ENCODE results near the gene EEF1E1.
A peak's percentile ranks its signal among the peaks of the same experiment; 100 is the strongest.

EEF1E1 gene

DNA sequence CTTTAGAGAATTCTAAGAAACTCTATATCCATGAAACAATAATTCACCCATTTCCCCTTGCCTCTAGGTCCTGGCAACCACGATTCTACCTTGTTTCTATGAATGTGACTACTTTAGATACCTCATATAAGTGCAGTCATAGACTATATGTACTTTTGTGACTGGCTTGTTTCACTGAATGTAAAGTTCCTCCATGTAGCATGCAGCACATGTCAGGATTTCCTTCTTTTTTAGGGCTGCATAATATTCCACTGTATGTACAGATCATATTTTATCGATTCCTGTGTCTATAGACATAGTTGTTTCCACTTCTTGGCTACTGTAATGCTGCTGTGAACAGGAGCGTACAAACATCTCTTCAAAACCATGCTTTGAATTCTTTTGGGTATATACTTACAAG lies 11.7 kb downstream of the EEF1E1 start:
- FAIRE-seq = no peak
- DNase-seq (ENCODE audit: extremely low spot score, insufficient read length, low read depth) = no peak

- DNase-seq (ENCODE audit: extremely low spot score, insufficient read length, low read depth) = no peak
- FAIRE-seq = no peak
Observed at GRCh38 chr6:8088886-8089285, 13.5 kb downstream of the EEF1E1 start.

GRCh38 chr6:8087870-8088754 lies 14.2 kb downstream of the EEF1E1 start:
- no peak for FAIRE-seq
- no peak for DNase-seq (ENCODE audit: extremely low spot score, insufficient read length, low read depth)

DNA sequence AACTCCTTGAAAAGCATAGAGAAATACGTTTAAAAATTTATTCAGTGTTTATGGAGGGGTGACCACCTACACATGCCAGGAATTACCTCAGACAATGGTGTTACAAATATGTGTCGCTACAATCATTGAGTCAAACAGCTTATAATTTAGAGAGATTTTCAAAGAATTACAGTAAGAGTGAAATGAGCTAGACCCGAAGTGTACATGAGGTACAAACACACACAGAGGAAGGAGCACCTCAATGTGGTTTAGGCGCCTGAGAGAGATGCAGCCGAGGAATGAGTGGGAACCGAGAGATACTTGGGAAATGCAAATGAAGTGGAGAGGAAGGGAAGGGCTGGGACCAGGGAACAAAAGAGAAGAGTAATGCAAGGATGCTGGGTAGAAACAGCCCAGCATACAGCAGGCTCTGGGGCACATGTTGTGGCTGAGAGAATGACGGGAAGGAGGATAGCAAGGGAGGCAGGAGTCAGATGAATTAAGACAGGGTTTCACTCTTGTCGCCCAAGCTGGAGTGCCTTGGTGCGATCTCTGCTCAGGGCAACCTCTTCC lies 15.5 kb downstream of the EEF1E1 start:
- FAIRE-seq (no peak), DNase-seq (ENCODE audit: extremely low spot score, insufficient read length, low read depth) (no peak)

- DNase-seq (ENCODE audit: extremely low spot score, insufficient read length, low read depth) = no peak
- no peak for FAIRE-seq
Observed at GRCh38 chr6:8085053-8085511, 17.3 kb downstream of the EEF1E1 start.

DNA sequence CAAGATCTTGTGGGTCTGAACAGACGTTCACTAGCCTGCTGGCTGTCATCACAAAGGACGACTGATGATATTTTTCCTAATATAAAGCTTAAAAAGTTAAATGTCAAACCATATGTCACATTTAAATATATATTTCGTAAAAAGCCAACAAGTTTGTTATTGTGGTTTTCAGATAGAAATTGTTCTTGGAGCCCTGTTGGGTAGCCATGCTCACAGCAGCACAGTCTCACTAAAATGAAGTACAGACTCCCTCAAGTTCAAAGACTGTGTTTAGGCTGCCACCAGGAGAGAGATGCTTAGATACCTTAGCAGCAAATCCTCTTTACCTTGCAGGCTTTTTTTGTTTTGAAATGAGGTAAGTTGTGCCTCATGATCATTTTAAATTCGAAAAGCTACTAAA lies 17.8 kb downstream of the EEF1E1 start:
- DNase-seq (ENCODE audit: extremely low spot score, insufficient read length, low read depth) (no peak), FAIRE-seq (no peak)

- no peak for FAIRE-seq
- no peak for DNase-seq (ENCODE audit: extremely low spot score, insufficient read length, low read depth)
Observed at GRCh38 chr6:8082954-8083858, 19.1 kb downstream of the EEF1E1 start.

GRCh38 chr6:8082572-8082953 lies 19.8 kb downstream of the EEF1E1 start:
- no peak for DNase-seq (ENCODE audit: extremely low spot score, insufficient read length, low read depth)
- FAIRE-seq = no peak

GRCh38 chr6:8080362-8081151 lies 21.8 kb downstream of the EEF1E1 start:
- FAIRE-seq (no peak), DNase-seq (ENCODE audit: extremely low spot score, insufficient read length, low read depth) (no peak)

DNA sequence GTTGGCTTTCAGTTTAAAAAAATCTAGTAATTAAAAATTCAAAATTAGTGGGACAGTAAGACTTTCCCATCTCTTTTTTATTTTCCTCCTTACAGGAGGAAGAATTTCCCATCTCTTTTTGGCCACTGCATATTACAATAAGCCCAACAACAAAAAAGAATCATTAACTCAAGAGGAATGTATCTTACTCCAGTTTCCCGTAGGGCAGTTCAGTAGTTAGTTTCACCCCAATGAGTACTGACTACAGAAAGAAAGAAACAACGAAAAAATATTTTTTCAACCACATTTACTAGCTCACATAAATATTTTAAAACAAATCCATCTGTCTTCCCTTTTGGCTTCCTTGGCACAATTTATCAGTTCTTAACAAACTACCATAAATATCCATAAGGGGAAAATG lies 23.2 kb downstream of the EEF1E1 start:
- FAIRE-seq (no peak), DNase-seq (ENCODE audit: extremely low spot score, insufficient read length, low read depth) (no peak)

- FAIRE-seq = peak; percentile 15
- DNase-seq (ENCODE audit: extremely low spot score, insufficient read length, low read depth) = no peak
Observed at GRCh38 chr6:8077991-8078390, 24.4 kb downstream of the EEF1E1 start.

DNA sequence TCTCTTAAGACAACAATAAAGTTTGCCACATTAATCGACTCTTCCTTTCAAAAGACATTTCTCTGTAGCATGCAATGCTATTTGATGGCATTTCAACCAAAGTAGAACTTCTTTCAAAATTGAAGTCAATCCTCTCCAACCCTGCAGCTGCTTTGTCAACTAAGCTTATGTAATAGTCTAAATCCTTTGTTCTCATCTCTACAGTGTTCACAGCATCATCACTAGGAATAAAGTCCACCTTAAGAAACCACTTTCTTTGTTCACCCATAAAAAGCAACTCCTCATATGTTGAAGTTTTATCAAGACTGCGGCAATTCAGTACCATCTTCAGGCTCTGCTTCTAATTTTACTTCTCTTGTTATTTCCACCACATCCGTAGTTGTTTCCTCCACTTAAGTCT lies 26.6 kb downstream of the EEF1E1 start:
- DNase-seq (ENCODE audit: extremely low spot score, insufficient read length, low read depth) = no peak
- no peak for FAIRE-seq

DNA sequence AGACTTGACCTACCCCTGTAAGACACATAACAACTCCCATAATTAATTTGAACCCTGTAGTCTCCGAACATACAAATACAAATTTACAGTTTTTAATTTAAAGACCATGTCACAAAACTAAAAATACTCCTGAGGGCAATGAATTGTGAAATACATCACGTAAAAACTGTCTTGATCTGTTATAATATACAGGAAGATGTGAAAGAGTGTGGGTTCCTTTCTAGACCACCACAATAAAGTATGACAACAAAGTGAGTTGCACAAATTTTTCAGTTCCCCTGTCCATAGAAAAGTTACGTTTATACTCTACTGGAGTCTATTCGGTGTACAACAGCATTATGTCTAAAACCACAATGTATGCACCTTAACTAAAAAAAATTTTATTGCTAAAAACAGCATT lies 27.2 kb downstream of the EEF1E1 start:
- no peak for DNase-seq (ENCODE audit: extremely low spot score, insufficient read length, low read depth)

GRCh38 chr6:8074213-8074612 lies 28.1 kb downstream of the EEF1E1 start:
- FAIRE-seq = no peak

More for the DNA sequence above, 27.2 kb downstream of the EEF1E1 start:
- FAIRE-seq = no peak

DNA sequence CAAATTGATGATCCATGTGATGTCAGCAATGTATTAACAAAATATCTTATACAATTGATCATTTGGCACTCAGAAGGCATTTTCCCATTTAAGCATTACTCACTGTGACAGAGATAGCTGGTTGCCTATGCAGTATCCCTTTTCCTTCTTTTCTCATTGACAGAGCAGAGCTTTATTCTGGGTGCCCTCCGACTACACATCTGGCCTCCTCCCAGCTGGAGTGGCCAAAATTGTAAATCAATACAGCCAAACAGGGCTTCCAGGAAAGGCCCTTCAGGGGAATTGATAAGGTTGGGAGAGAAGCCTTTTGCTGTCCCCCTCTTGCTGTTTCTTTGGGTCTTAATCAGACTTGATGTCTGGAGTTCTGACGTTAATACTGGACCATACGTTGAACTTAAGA lies 28.6 kb downstream of the EEF1E1 start:
- no peak for DNase-seq (ENCODE audit: extremely low spot score, insufficient read length, low read depth)
- no peak for FAIRE-seq

More at GRCh38 chr6:8074213-8074612, 28.1 kb downstream of the EEF1E1 start:
- no peak for DNase-seq (ENCODE audit: extremely low spot score, insufficient read length, low read depth)

DNA sequence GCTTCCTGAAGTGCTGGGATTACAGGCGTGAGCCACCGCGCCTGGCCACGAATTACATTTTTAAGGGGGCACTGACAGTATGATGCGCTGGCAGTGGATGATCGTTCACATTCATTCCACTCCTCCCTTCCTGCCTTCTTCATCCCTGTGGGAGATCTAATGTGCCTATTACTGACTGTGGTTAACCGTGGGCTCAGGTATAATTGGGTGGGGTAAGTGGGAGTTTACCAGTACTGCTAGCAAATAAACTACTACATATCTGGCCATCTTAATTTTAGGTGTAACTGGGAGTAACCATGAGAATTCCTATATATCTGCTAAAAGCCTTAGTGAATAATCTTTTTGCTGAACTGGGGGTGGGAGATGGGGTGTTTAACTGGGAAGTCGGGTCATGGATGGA lies 31.6 kb downstream of the EEF1E1 start:
- no peak for DNase-seq (ENCODE audit: extremely low spot score, insufficient read length, low read depth)
- no peak for FAIRE-seq

DNA sequence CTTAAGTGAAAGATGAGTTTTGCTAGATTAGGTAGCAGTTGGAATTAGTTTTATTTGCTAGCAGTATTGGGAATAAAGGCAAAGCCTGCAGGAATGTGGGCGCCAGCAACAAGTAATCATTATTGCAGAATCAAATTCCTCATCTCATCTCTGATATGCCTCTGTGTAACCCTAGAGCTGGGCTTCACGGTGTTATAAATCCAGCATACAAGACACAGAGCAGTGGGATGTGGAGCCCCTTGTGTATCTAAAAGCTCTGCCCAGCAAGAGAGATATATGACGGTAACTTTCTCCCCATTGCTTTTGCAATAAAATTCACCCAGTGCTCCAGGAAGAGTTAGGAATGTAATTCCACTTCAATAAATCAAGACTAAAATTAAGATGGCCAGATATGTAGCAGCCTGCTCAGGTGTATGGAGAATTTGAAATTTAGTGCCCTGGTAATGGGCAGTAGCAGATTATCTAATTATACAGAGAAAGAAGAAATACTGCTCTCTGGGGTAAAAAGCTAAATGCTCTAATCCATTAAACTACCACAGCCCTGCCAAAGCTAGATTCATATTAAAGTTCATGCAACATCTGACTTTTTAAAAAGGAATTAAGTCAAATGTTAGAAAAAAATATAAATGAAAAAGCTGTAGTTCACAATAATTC lies 32.6 kb downstream of the EEF1E1 start:
- DNase-seq (ENCODE audit: extremely low spot score, insufficient read length, low read depth) = no peak
- FAIRE-seq = no peak

DNA sequence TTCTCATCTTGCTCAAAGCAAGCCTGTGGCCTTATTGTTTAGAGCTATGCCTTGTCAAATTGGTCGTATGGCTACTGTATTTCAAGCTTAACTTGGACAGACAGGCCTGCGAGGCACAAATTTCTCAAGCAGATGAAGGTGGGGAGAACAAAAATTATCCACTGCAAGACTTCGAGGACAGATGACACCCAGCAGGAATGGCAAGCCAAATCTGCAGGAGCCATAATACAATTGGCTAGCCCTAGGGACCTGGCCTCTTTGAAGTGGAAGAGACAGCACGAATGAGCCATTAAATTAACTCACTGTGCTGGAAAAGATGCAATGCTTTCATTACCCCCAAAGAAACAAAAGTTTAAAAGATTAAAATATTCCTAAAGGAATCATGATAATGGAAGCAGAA lies 33.2 kb downstream of the EEF1E1 start:
- FAIRE-seq = no peak
- no peak for DNase-seq (ENCODE audit: extremely low spot score, insufficient read length, low read depth)

DNA sequence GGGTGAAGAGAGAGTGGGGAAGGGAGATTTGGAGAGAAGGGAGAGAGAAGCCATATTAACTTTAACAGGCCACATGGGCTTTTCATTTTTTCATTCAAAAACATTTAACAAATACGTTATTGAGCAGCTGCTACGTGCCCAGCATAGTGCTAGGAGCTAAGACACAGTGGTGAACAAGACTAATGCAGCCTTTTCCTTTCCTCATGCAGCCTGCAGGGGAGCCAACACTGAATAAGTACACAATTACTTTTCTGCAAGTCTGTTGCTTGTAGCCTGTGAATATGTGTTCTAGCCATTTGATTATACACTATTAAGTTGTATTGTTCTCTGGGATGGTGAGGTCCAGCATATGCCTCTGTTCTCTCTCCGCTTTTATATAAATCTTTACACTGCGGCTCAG lies 36.2 kb downstream of the EEF1E1 start:
- no peak for FAIRE-seq
- DNase-seq (ENCODE audit: extremely low spot score, insufficient read length, low read depth) = no peak
